HCT116 (cell line): ENCODE results near the gene TMEM44. TPM values are rescaled to one million over a fixed set of nuclear protein-coding genes. Genes with fewer than 3 reads are reported as not detected.

Experiments
- ATAC-seq: fragments of 200-7000 bp; cut with Tn5 transposase; 2 replicates; pipeline ENCODE4 v1.9.1; 2020; ENCODE audit warnings: mild to moderate bottlenecking, moderate library complexity
- BruUV-seq: library from RNA; stranded (reverse); fragments of 400-500 nt; replicated peaks from 2 replicates; lab custom pipeline; 2021; lab: Mats Ljungman, UMichigan
- CTCF ChIA-PET: fragments of 300-600 bp; sonication (Branson Sonifier 250); formaldehyde crosslinking; loops from one replicate; lab custom pipeline; 2021; ENCODE audit warnings: antibody characterized with exemption; lab: Charles Lee
- POLR2A ChIA-PET: fragments of 300-600, 350-600 bp; sonication (Branson Sonifier 250); formaldehyde crosslinking; loops from one replicate; lab custom pipeline; 2021; ENCODE audit warnings: antibody characterized with exemption; lab: Charles Lee
- RAD21 ChIA-PET, 2 experiments: fragments of 300-600 bp; sonication (Branson Sonifier 250); formaldehyde crosslinking; loops; one replicate each; lab custom pipeline; 2023; ENCODE audit warnings: low total read pairs in 2 of 2; ENCODE audit not compliant: uncharacterized antibody in 2 of 2, unreplicated experiment in 2 of 2, low non-redundant PET in 1 of 2; lab: Charles Lee
- DNase-seq: peaks from one replicate; pipeline ENCODE4 v3.0.0-alpha.2; 2010; ENCODE audit warnings: low read depth, low spot score
- H2AFZ ChIP-seq: fragments of 200-600 bp; shearing (Covaris generic), sonication (generic); 2 replicates; pipeline ENCODE4 v1.6.1; 2017; ENCODE audit warnings: low read depth, mixed run types, mixed read lengths, antibody characterized with exemption, low read length; ENCODE audit not compliant: poor library complexity, severe bottlenecking
- H3K27ac ChIP-seq: 2 replicates; pipeline ENCODE4 v1.5.1; 2012; ENCODE audit warnings: low read depth, low read length
- H3K27me3 ChIP-seq: fragments of 200-600 bp; sonication (generic); 2 replicates; pipeline ENCODE4 v1.6.1; 2016; ENCODE audit warnings: mixed run types, low read length, mixed read lengths; ENCODE audit not compliant: insufficient read depth
- H3K36me3 ChIP-seq, 2 experiments: fragments of 200-500 bp in 1 of 2; fragments of 200-600 bp in 1 of 2; sonication (Bioruptor generic) in 1 of 2; sonication (generic) in 1 of 2; 2 replicates each; pipeline versions ENCODE4 v1.5.1 to v1.6.1; 2014 to 2016; ENCODE audit warnings: low read length in 2 of 2, inconsistent platforms in 1 of 2, mixed read lengths in 1 of 2, mixed run types in 1 of 2; ENCODE audit not compliant: insufficient read depth in 2 of 2, control insufficient read depth in 1 of 2
- H3K4me1 ChIP-seq, 2 experiments: fragments of 200-600 bp in 1 of 2; sonication (generic) in 1 of 2; 2 replicates each; pipeline versions ENCODE4 v1.5.1 to v1.6.1; 2012 to 2017; ENCODE audit warnings: low read length in 2 of 2, inconsistent platforms in 1 of 2, mild to moderate bottlenecking in 1 of 2, mixed read lengths in 1 of 2, mixed run types in 1 of 2, moderate library complexity in 1 of 2; ENCODE audit not compliant: insufficient read depth in 2 of 2, control insufficient read depth in 1 of 2
- H3K4me2 ChIP-seq: fragments of 200-600 bp; sonication (generic); 2 replicates; pipeline ENCODE4 v1.6.1; 2017; ENCODE audit warnings: mixed run types, low read length, mixed read lengths
- H3K4me3 ChIP-seq, 2 experiments: fragments of 200-600 bp in 1 of 2; sonication (generic) in 1 of 2; replicated peaks in 1 of 2; 2 replicates each; pipeline ENCODE4 v1.5.1; 2011 to 2016; ENCODE audit warnings: low read length in 2 of 2, control low read depth in 1 of 2, low read depth in 1 of 2, mild to moderate bottlenecking in 1 of 2, mixed read lengths in 1 of 2, mixed run types in 1 of 2
- H3K79me2 ChIP-seq: fragments of 200-600 bp; sonication (generic); 2 replicates; pipeline ENCODE4 v1.6.1; 2017; ENCODE audit warnings: mild to moderate bottlenecking, mixed run types, low read length, moderate library complexity, mixed read lengths; ENCODE audit not compliant: insufficient read depth
- H3K9ac ChIP-seq: fragments of 200-600 bp; sonication (generic); 2 replicates; pipeline ENCODE4 v1.6.1; 2016; ENCODE audit warnings: low read length, mixed read lengths
- H3K9me2 ChIP-seq: fragments of 200-600 bp; sonication (generic), shearing (Covaris generic); 2 replicates; pipeline ENCODE4 v1.6.1; 2017; ENCODE audit warnings: mixed run types, mild to moderate bottlenecking, moderate library complexity; ENCODE audit not compliant: insufficient read depth
- H3K9me3 ChIP-seq, 2 experiments: fragments of 200-500 bp in 1 of 2; fragments of 200-600 bp in 1 of 2; sonication (Bioruptor generic) in 1 of 2; sonication (generic) in 1 of 2; 2 replicates each; pipeline ENCODE4 v1.6.1; 2014 to 2017; ENCODE audit warnings: low read length in 2 of 2, mixed read lengths in 2 of 2, inconsistent platforms in 1 of 2, low read depth in 1 of 2, mild to moderate bottlenecking in 1 of 2, mixed run types in 1 of 2, moderate library complexity in 1 of 2; ENCODE audit not compliant: control insufficient read depth in 1 of 2, insufficient read depth in 1 of 2
- H4K20me1 ChIP-seq: fragments of 200-600 bp; sonication (generic), shearing (Covaris generic); 2 replicates; pipeline ENCODE4 v1.6.1; 2017; ENCODE audit warnings: mixed run types, mild to moderate bottlenecking, moderate library complexity; ENCODE audit not compliant: insufficient read depth
- ATF3 ChIP-seq: IDR thresholded peaks from 2 replicates; pipeline ENCODE4 v1.6.1; 2012
- CTCF ChIP-seq, 3 experiments: fragments of 200-600 bp in 1 of 3; sonication (generic) in 1 of 3; IDR thresholded peaks in 2 of 3; conservative IDR thresholded peaks in 1 of 3; 2 replicates each; pipeline ENCODE4 v1.5.1; 2012 to 2017; ENCODE audit warnings: low read depth in 2 of 3, low read length in 2 of 3, antibody characterized with exemption in 1 of 3, borderline replicate concordance in 1 of 3, control low read depth in 1 of 3, mild to moderate bottlenecking in 1 of 3, mixed read lengths in 1 of 3, mixed run types in 1 of 3, moderate library complexity in 1 of 3; ENCODE audit not compliant: insufficient read depth in 1 of 3
- RAD21 ChIP-seq: IDR thresholded peaks from 2 replicates; pipeline ENCODE4 v1.6.1; 2012; ENCODE audit warnings: low read depth, mild to moderate bottlenecking
- TCF7L2 ChIP-seq: IDR thresholded peaks from 2 replicates; pipeline ENCODE4 v1.7.0; 2011; ENCODE audit warnings: borderline replicate concordance, inconsistent platforms; ENCODE audit not compliant: insufficient read depth, insufficient read length; ENCODE audit errors: extremely low read depth
- ZNF274 ChIP-seq: fragments of 200-500 bp; sonication (Bioruptor generic); IDR thresholded peaks from 2 replicates; pipeline ENCODE4 v1.6.1; 2014; ENCODE audit warnings: mild to moderate bottlenecking, low read depth, low read length, inconsistent platforms
- intact Hi-C: fragments of 100-400 bp; cut with micrococcal nuclease; formaldehyde crosslinking; loops from 2 replicates; pipeline ENCODE4 v1.10.0; 2022
- total RNA-seq: library from RNA; stranded (reverse); gene quantifications from one replicate; pipeline ENCODE4 v1.2.1, GENCODE V29; 2021; ENCODE audit not compliant: unreplicated experiment

TMEM44 gene
- total RNA-seq, 1 experiment from 2014 or later = 30.3 TPM

- H3K79me2 ChIP-seq = no peaks in the 10 kb centered on the region
- H3K4me2 ChIP-seq = peak overlapping the region; percentile 78
- TF ChIP-seq TCF7L2 = peak; percentile 19
- TF ChIP-seq ATF3 = no peak
- no peak for TF ChIP-seq RAD21
- TF ChIP-seq ZNF274 = no peak
- TF ChIP-seq CTCF (IDR thresholded peaks at IDR 0.05 in 2 of 3, conservative IDR thresholded peaks at IDR 0.05 in 1 of 3; ENCODE audit: borderline replicate concordance in 1 of 3, insufficient read depth in 1 of 3, low read depth in 2 of 3, low read length in 2 of 3) = no peak
- TF ChIP-seq, all 23 proteins: peak for 1
- ChIA-PET RAD21 (interaction anchor here (0.5 to 1.6 kb wide), 22 partner anchors 10 to 588 kb away, joined by 3 to 13 read pairs (median 5); partner anchors contain the start of gene LSG1 (in 2 of the 2)), CTCF (interaction anchor here (0.6 to 2.2 kb wide), 30 partner anchors 10 to 589 kb away, joined by 3 to 62 read pairs (median 6); partner anchors contain the start of genes LSG1 and XXYLT1), POLR2A (interaction anchor here (1.0 to 2.5 kb wide), 6 partner anchors 9 to 589 kb away, joined by 3 to 17 read pairs (median 4); partner anchors contain the start of genes LSG1 and XXYLT1)
- Histone ChIP-seq H3K9me2 (no peaks in the 10 kb centered on the region), H3K27me3 (no peaks in the 10 kb centered on the region), H2AFZ (peak overlapping the region; percentile 95), H3K4me3 (peak overlapping the region in 1 of 2 experiments; percentile 41; a peak in 1 of 4 replicates), H3K36me3 (no peaks in the 10 kb centered on the region), H3K27ac (no peak overlapping the region), H3K4me1 (peaks cover 16 to 29% of the 10 kb centered on the region in 2 experiments), H3K9me3 (no peaks in the 10 kb centered on the region), H3K9ac (no peak overlapping the region), H4K20me1 (no peaks in the 10 kb centered on the region)
- ATAC-seq (no peak), DNase-seq (no peak)
- BruUV-seq = no TSS peak
- intact Hi-C loops = loop anchor here (1.0 to 5.0 kb wide), 6 partner anchors 59 to 840 kb away; no protein-coding TSS in a partner anchor
Observed at GRCh38 chr3:194682189-194682693, 49.0 kb upstream of the TMEM44 start.
